Measurements from ENCODE around the gene GBE1. TPM values are rescaled to one million over a fixed set of nuclear protein-coding genes. Genes with fewer than 3 reads are reported as not detected.
"Not testable (repeated sequence)": the region's sequence is repeated elsewhere in the genome, so short reads cannot be mapped to it uniquely, and the experiment has no call there.

GBE1 gene
- 10 to 100 TPM in 7 of 12 donors, 1 to 10 TPM in 4, not detected in 1; 9.2 to 12.9 (median 10.4) TPM for polyA plus RNA-seq (ENCODE audit: insufficient read length in 12 of 12)
- long read RNA-seq, donor 1, partial matches to known transcripts: 23 of 23 reads
- long read RNA-seq, donor 1, other reads (novel, unspliced or antisense): 0 of 23 reads
- long read RNA-seq, donor 2, transcript GBE1-201 (16 exons, 3,461 nt): major isoform, 10 of 10 reads
- long read RNA-seq, donor 2, partial matches to known transcripts: 0 of 10 reads
- long read RNA-seq, donor 2, other reads (novel, unspliced or antisense): 0 of 10 reads
- long read RNA-seq, donor 3, partial matches to known transcripts: 0 of 3 reads
- long read RNA-seq, donor 3, other reads (novel, unspliced or antisense): 0 of 3 reads
- long read RNA-seq, donor 4: 0 reads
- long read RNA-seq, donor 5, transcript GBE1-201 (16 exons, 3,461 nt): major isoform, 5 of 5 reads
- long read RNA-seq, donor 5, partial matches to known transcripts: 0 of 5 reads
- long read RNA-seq, donor 5, other reads (novel, unspliced or antisense): 0 of 5 reads
- long read RNA-seq, donor 6, partial matches to known transcripts: 0 of 1 reads
- long read RNA-seq, donor 6, other reads (novel, unspliced or antisense): 0 of 1 reads
- long read RNA-seq, donor 7: 0 reads
- long read RNA-seq, donor 8, partial matches to known transcripts: 6 of 7 reads
- long read RNA-seq, donor 8, other reads (novel, unspliced or antisense): 0 of 7 reads
- long read RNA-seq, donor 9: 0 reads
- long read RNA-seq, donor 10, partial matches to known transcripts: 5 of 6 reads
- long read RNA-seq, donor 10, other reads (novel, unspliced or antisense): 0 of 6 reads
- long read RNA-seq, donor 11, partial matches to known transcripts: 6 of 8 reads
- long read RNA-seq, donor 11, other reads (novel, unspliced or antisense): 0 of 8 reads

- DNase-seq: peak; percentile 91
These were observed at the start of gene GBE1 for GRCh38 chr3:81760924-81761903. GBE1 (minus strand) TSS chr3:81761645; CDS start chr3:81761517, 128 bp downstream.

- DNase-seq: no peak
These were observed 47.5 kb upstream of the GBE1 start for GRCh38 chr3:81808900-81809299.

GRCh38 chr3:81799403-81799802 lies 38.0 kb upstream of the GBE1 start:
- DNase-seq: no peak

DNA sequence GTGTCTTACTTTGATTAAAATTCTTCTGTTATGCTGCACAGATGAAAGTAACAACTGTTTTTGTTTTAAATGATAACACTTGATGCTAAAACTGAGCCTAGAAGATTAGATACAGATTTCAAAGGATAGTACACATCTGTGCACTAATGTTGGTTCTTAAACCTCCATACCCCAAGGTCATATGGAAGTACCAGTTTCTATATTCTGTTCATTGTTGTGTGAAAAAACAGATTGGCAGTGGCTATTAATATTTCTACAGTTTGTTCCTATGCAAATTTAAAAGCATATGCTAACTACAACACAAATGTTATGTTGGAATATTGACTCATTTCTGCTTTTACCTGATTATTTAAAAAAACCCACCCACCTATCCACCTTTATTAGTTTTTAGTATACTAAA lies 32.0 kb upstream of the GBE1 start:
- DNase-seq: no peak

DNA sequence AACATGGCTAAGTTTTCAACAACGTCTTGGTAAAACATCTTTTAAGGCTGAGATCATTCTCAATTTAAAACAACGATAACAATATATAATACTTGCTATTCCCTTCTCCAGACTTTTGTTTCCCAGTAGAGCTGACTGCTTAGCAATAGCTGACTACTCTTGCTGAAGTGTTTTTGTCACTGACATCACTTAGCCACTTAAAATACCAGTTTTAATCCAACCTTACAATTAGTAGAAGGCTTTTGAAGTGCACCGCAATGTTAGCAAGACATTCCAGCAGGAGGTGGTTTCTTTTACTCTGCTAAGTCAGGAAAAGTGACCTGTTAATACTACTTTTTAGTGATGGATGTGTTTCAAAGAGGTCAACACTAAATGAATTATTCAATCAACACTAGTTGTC lies 28.7 kb upstream of the GBE1 start:
- DNase-seq: no peak

GRCh38 chr3:81789691-81790090 lies 28.2 kb upstream of the GBE1 start:
- DNase-seq: no peak

GRCh38 chr3:81788610-81789009 lies 27.2 kb upstream of the GBE1 start:
- DNase-seq: no peak

DNA sequence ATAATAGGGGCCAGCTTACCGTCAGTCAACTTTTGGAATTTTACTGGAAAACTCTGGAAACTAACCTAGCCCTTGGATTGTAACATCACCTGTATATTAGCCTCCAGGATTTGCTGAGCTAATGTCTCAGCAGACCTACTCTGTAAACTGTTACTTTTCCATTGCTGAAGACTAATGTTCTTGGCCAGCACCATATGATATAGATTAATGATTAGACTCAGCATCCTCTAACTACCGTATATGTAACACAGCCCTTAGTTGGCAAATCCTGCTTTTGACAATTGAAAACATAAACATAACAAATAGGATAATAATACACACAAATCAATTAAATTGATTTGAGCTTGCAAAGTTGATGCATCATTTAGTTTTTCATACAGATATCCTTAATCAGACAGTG lies 26.6 kb upstream of the GBE1 start:
- no peak for DNase-seq

GRCh38 chr3:81782585-81782984 lies 21.1 kb upstream of the GBE1 start:
- no peak for DNase-seq

- DNase-seq: peak; percentile 31
These were observed 17.3 kb upstream of the GBE1 start for GRCh38 chr3:81778678-81779182.

GRCh38 chr3:81776643-81777042 lies 15.2 kb upstream of the GBE1 start:
- no peak for DNase-seq

DNA sequence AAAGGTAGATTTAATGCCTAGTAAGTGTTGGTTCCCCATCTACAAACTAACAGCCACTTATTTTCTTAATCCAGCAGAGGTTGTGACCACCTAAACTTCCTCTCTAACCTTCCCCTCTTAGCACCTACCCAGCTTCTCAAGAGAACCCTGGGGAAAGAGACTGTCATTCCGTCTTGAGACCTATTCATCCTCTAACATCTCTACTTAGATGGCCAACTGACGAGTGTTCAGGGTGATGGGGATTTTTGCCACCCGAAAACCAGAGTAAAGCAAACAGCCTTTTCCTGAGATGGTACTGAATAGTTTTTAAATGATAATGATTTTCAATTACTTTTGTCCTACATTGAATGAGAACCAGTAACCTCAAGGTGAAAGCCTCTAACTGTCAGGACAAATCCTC lies 9.3 kb upstream of the GBE1 start:
- no peak for DNase-seq

GRCh38 chr3:81769299-81769698 lies 7.9 kb upstream of the GBE1 start:
- DNase-seq: no peak

- not testable (repeated sequence) for DNase-seq
These were observed 5.9 kb upstream of the GBE1 start for GRCh38 chr3:81767250-81767859.

- no peak for DNase-seq
These were observed 4.0 kb upstream of the GBE1 start for GRCh38 chr3:81765400-81765799.

- DNase-seq: no peak
These were observed 3.2 kb upstream of the GBE1 start for GRCh38 chr3:81764665-81765064.

- no peak for DNase-seq
These were observed 2.6 kb upstream of the GBE1 start for GRCh38 chr3:81764002-81764401.

- no peak for DNase-seq
These were observed 1.6 kb upstream of the GBE1 start for GRCh38 chr3:81763001-81763400.

DNA sequence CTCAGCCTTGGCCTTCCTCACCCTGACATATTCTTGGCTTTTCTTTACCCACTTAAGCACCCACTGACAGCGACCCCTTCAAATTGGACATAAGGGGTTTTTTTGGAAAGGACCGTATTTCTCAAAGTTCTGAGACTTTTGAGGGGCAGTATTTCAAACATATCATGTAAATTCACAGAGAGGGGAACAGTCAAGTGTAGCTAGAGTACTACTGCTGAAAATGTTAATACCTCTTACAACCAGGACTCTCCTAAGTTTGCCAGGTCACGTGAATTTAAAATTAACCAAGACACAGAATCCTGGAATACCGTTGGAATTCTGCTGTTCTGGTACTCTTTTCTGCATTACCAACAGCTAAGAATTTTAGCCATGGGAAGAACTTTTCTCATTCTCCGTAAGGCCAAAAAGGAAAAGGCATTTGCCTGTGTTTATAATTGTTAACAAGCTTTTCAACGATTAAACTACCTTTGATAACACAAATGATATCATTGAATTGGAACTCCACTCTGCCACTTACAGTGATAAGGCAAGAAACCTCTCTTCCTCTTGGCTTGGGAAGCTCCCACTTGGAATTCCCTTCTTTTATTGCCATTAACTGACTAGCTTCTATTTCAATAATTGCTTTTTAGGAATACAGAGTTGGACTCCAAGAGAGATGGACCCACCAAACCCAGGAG lies 597 bp upstream of the GBE1 start:
- no peak for DNase-seq

GRCh38 chr3:81760215-81760614 lies 1.2 kb downstream of the GBE1 start:
- no peak for DNase-seq
